HepG2 (cell line): Measurements from ENCODE around the gene POLR1H. TPM values are rescaled to one million over a fixed set of nuclear protein-coding genes. Genes with fewer than 3 reads are reported as not detected.
A peak's percentile ranks its signal among the peaks of the same experiment; 100 is the strongest.

Source experiments
- BRD4 ChIP-seq: sonication (generic); formaldehyde crosslinking; IDR thresholded peaks from 2 replicates; pipeline ENCODE4 v1.4.0; 2020; ENCODE audit warnings: missing genetic modification reagents
- CENPX ChIP-seq: sonication (generic); formaldehyde crosslinking; IDR thresholded peaks from 2 replicates; pipeline ENCODE4 v1.9.0; 2021; ENCODE audit warnings: mild to moderate bottlenecking, missing genetic modification reagents, moderate library complexity
- CHD2 ChIP-seq: IDR thresholded peaks from 2 replicates; pipeline ENCODE4 v1.6.1; 2011; ENCODE audit warnings: low read depth, low read length, improper control_type of control experiment
- ELF1 ChIP-seq: sonication (generic); formaldehyde crosslinking; IDR thresholded peaks from 2 replicates; pipeline ENCODE4 v1.4.0; 2020; ENCODE audit warnings: missing genetic modification reagents
- EZH2 ChIP-seq: conservative IDR thresholded peaks from 2 replicates; pipeline ENCODE4 v1.6.1; 2012; ENCODE audit warnings: mild to moderate bottlenecking, low read depth, low read length, moderate library complexity
- IKZF4 ChIP-seq: sonication (generic); formaldehyde crosslinking; IDR thresholded peaks from 2 replicates; pipeline ENCODE4 v1.5.1; 2020; ENCODE audit warnings: borderline replicate concordance, mild to moderate bottlenecking, low read depth, missing genetic modification reagents; ENCODE audit errors: not compliant biosample characterization
- KAT8 ChIP-seq: IDR thresholded peaks from 2 replicates; pipeline ENCODE4 v1.6.1; 2016; ENCODE audit warnings: missing genetic modification reagents, missing compliant biosample characterization
- KDM4B ChIP-seq: sonication (generic); formaldehyde crosslinking; IDR thresholded peaks from 2 replicates; pipeline ENCODE4 v1.4.0; 2020; ENCODE audit warnings: missing genetic modification reagents
- MEF2D ChIP-seq: sonication (generic); formaldehyde crosslinking; IDR thresholded peaks from 2 replicates; pipeline ENCODE4 v1.5.1; 2020; ENCODE audit warnings: mild to moderate bottlenecking, missing genetic modification reagents
- RFX5 ChIP-seq: IDR thresholded peaks from 2 replicates; pipeline ENCODE4 v1.6.1; 2011; ENCODE audit warnings: low read depth, low read length, improper control_type of control experiment
- U2AF1 ChIP-seq: fragments of 200-400 bp; formaldehyde crosslinking; optimal IDR thresholded peaks from 2 replicates; pipeline ENCODE3; 2017; ENCODE audit warnings: mild to moderate bottlenecking, low read depth, low read length
- ZNF180 ChIP-seq: sonication (generic); formaldehyde crosslinking; IDR thresholded peaks from 2 replicates; pipeline ENCODE4 v1.4.0; 2020; ENCODE audit warnings: low read depth, missing genetic modification reagents, borderline replicate concordance
- ZNF256 ChIP-seq: sonication (generic); formaldehyde crosslinking; conservative IDR thresholded peaks from 2 replicates; pipeline ENCODE4 v1.4.0; 2020; ENCODE audit warnings: missing genetic modification reagents
- ZNF333 ChIP-seq: sonication (generic); formaldehyde crosslinking; IDR thresholded peaks from 2 replicates; pipeline ENCODE4 v1.4.0; 2020; ENCODE audit warnings: mild to moderate bottlenecking, missing genetic modification reagents, borderline replicate concordance
- ZNF44 ChIP-seq: sonication (generic); formaldehyde crosslinking; IDR thresholded peaks from 2 replicates; pipeline ENCODE4 v1.5.1; 2020; ENCODE audit warnings: mild to moderate bottlenecking, missing genetic modification reagents
- ZNF761 ChIP-seq: sonication (generic); formaldehyde crosslinking; conservative IDR thresholded peaks from 2 replicates; pipeline ENCODE4 v1.4.0; 2020; ENCODE audit warnings: mild to moderate bottlenecking, missing genetic modification reagents
- polyA plus RNA-seq, 8 experiments: library from polyadenylated mRNA; depleted of rRNA in 3 of 8; stranded (reverse) in 7 of 8; unstranded in 1 of 8; fragments of >200 nt; fragmentation: Illumina TruSeq in 4 of 8; extraction: Trizol in 4 of 8; gene quantifications; 2 replicates each; pipeline versions ENCODE4 v1.2.1 to v1.2.3, GENCODE V29; 2011 to 2016; ENCODE audit warnings: low read depth in 4 of 8, missing spikeins in 1 of 8, mixed read lengths in 1 of 8; ENCODE audit not compliant: insufficient read depth in 1 of 8
- total RNA-seq, 5 experiments: library from RNA; depleted of rRNA; stranded (reverse); fragments of >200 nt; fragmentation: Illumina TruSeq; extraction: Trizol; gene quantifications; 2 replicates each; pipeline ENCODE4 v1.2.3, GENCODE V29; 2016; ENCODE audit warnings: low read depth in 1 of 5
- TF ChIP-seq, protein P1 (sequence below): sonication (generic); formaldehyde crosslinking; IDR thresholded peaks from 2 replicates; pipeline ENCODE4 v1.9.0; 2021; ENCODE audit warnings: missing genetic modification reagents, borderline replicate concordance
- TF ChIP-seq, protein P2 (sequence below): fragments of 450-650 bp; IDR thresholded peaks from 2 replicates; pipeline ENCODE4 v1.6.1; 2016
- TF ChIP-seq, protein P3 (sequence below): sonication (generic); formaldehyde crosslinking; IDR thresholded peaks from 2 replicates; pipeline ENCODE4 v1.8.0; 2022; ENCODE audit warnings: missing genetic modification reagents, low read depth, mild to moderate bottlenecking, borderline replicate concordance
- TF ChIP-seq, protein P4 (sequence below): sonication (generic); formaldehyde crosslinking; IDR thresholded peaks from 2 replicates; pipeline ENCODE4 v1.4.0; 2020; ENCODE audit warnings: missing genetic modification reagents
- TF ChIP-seq, protein P5 (sequence below): sonication (generic); formaldehyde crosslinking; IDR thresholded peaks from 2 replicates; pipeline ENCODE4 v1.4.0; 2020; ENCODE audit warnings: missing genetic modification reagents

Gene POLR1H
- total and polyA plus RNA-seq, 2 of the 13 experiments (the other 11 are each of a cell fraction or from before 2014, with no cell fraction given), result 61.4 to 79.8 TPM

DNA sequence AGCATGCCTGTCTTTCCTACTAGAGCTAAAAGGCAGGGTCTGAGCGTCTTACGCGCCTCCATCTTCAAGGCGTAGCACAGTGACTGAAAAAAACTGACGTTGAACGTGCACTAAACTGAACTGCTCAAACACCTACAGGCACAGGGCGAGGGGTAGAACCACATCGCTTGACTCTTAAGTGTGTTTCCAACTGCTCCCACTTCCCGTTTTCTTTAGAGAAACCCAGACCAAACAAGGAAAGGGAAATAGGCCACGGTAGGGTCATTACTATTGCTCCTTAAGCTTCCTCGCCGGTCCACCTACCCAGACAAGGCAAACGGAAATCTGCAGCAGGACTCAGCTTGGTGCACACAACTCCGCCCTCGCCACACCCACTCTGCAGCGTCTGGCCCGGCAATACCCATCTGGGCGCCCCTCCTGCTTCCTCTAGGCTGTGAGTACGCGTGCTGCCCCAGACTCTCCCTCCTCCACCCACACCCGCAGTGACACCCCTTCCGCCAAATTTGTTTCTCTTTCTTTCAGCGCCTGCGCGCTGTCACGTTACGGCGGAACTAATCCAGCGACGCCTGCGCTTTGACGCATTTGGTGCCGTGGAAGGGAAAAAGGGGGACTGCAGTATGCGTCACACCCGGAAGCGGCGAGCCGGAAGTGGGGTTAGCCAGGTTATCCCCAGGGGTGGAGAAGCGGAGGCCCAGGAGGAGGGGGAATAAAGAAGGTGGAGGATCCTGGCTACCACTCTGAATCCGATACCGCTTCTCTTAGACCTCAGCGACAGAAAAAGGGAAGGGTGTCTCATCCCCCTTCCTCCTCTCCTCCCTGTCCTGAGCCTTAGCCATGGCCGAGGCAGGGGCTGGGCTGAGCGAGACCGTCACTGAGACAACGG, 5.8 kb downstream of the POLR1H start, which contains the start of gene PPP1R11 (continued):
- TF ChIP-seq KDM4B (peak; percentile 67; the same call in 1 of the 2 replicates), ZNF333 (0 out of 2 replicates have a peak, but pooled peaks have one; percentile 53), EZH2 (no peak), KAT8 (CRISPR knock-in tag) (peak; percentile 99), CHD2 (no peak), RFX5 (peak; percentile 73), BRD4 (CRISPR knock-in tag) (no peak), CENPX (no peak), IKZF4 (CRISPR knock-in tag) (peak; percentile 76), ZNF44 (peak; percentile 91; the same call in 1 of the 2 replicates), ZNF256 (0 out of 2 replicates have a peak, but pooled peaks have one; percentile 22), ZNF180 (CRISPR knock-in tag) (0 out of 2 replicates have a peak, but pooled peaks have one; percentile 82), MEF2D (CRISPR knock-in tag) (peak; percentile 91), U2AF1 (peak; percentile 68), ELF1 (peak; percentile 100), ZNF761 (CRISPR knock-in tag) (0 out of 2 replicates have a peak, but pooled peaks have one; percentile 77)
- TF ChIP-seq, protein P1, sequence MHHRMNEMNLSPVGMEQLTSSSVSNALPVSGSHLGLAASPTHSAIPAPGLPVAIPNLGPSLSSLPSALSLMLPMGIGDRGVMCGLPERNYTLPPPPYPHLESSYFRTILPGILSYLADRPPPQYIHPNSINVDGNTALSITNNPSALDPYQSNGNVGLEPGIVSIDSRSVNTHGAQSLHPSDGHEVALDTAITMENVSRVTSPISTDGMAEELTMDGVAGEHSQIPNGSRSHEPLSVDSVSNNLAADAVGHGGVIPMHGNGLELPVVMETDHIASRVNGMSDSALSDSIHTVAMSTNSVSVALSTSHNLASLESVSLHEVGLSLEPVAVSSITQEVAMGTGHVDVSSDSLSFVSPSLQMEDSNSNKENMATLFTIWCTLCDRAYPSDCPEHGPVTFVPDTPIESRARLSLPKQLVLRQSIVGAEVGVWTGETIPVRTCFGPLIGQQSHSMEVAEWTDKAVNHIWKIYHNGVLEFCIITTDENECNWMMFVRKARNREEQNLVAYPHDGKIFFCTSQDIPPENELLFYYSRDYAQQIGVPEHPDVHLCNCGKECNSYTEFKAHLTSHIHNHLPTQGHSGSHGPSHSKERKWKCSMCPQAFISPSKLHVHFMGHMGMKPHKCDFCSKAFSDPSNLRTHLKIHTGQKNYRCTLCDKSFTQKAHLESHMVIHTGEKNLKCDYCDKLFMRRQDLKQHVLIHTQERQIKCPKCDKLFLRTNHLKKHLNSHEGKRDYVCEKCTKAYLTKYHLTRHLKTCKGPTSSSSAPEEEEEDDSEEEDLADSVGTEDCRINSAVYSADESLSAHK (CRISPR knock-in tag), result no peak
- TF ChIP-seq, protein P2, sequence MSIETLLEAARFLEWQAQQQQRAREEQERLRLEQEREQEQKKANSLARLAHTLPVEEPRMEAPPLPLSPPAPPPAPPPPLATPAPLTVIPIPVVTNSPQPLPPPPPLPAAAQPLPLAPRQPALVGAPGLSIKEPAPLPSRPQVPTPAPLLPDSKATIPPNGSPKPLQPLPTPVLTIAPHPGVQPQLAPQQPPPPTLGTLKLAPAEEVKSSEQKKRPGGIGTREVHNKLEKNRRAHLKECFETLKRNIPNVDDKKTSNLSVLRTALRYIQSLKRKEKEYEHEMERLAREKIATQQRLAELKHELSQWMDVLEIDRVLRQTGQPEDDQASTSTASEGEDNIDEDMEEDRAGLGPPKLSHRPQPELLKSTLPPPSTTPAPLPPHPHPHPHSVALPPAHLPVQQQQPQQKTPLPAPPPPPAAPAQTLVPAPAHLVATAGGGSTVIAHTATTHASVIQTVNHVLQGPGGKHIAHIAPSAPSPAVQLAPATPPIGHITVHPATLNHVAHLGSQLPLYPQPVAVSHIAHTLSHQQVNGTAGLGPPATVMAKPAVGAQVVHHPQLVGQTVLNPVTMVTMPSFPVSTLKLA, result peak; percentile 95
- TF ChIP-seq, protein P3, sequence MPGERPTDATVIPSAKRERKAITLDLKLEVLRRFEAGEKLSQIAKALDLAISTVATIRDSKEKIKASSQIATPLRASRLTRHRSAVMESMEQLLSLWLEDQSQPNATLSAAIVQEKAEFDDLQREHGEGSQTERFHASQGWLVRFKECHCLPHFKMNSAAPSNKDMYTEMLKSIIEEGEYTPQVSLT (CRISPR knock-in tag), result peak; percentile 73; the same call in 1 of the 2 replicates
- TF ChIP-seq, protein P4, sequence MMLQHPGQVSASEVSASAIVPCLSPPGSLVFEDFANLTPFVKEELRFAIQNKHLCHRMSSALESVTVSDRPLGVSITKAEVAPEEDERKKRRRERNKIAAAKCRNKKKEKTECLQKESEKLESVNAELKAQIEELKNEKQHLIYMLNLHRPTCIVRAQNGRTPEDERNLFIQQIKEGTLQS (CRISPR knock-in tag), result peak; percentile 70; the same call in 1 of the 2 replicates
- TF ChIP-seq, protein P5, sequence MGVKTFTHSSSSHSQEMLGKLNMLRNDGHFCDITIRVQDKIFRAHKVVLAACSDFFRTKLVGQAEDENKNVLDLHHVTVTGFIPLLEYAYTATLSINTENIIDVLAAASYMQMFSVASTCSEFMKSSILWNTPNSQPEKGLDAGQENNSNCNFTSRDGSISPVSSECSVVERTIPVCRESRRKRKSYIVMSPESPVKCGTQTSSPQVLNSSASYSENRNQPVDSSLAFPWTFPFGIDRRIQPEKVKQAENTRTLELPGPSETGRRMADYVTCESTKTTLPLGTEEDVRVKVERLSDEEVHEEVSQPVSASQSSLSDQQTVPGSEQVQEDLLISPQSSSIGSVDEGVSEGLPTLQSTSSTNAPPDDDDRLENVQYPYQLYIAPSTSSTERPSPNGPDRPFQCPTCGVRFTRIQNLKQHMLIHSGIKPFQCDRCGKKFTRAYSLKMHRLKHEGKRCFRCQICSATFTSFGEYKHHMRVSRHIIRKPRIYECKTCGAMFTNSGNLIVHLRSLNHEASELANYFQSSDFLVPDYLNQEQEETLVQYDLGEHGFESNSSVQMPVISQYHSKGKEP (CRISPR knock-in tag), result 0 out of 2 replicates have a peak, but pooled peaks have one; percentile 16
